ENCODE data around the gene DHRS12. TPM values are rescaled to one million over a fixed set of nuclear protein-coding genes. Genes with fewer than 3 reads are reported as not detected.
A peak's percentile ranks its signal among the peaks of the same experiment; 100 is the strongest.

Gene DHRS12
- total RNA-seq, 1 donor from 2014 or later: 19.8 TPM

GRCh38 chr13:51793570-51794271 lies 10.2 kb downstream of the DHRS12 start:
- no peak for TF ChIP-seq CTCF (IDR thresholded peaks at IDR 0.05; ENCODE audit: partially characterized antibody, unreplicated experiment)
- no peak overlapping the region for H3K4me3 Mint-ChIP-seq (ENCODE audit: unreplicated experiment)

GRCh38 chr13:51786425-51787265 lies 17.3 kb downstream of the DHRS12 start:
- H3K27ac Mint-ChIP-seq (ENCODE audit: unreplicated experiment): peak overlapping the region; percentile 99
- H3K36me3 Mint-ChIP-seq (ENCODE audit: unreplicated experiment): peaks cover 5% of the 10 kb centered on the region
- H3K4me1 Mint-ChIP-seq (ENCODE audit: low read depth, unreplicated experiment): peaks cover 36% of the 10 kb centered on the region
- peaks cover 14% of the 10 kb centered on the region for H3K27me3 Mint-ChIP-seq (ENCODE audit: unreplicated experiment)
- no peak for DNase-seq
- H3K4me3 Mint-ChIP-seq (ENCODE audit: unreplicated experiment): peak overlapping the region; percentile 27
- peaks cover 4% of the 10 kb centered on the region for H3K9me3 Mint-ChIP-seq (ENCODE audit: unreplicated experiment)
- TF ChIP-seq CTCF (IDR thresholded peaks at IDR 0.05; ENCODE audit: partially characterized antibody, unreplicated experiment): no peak

More at GRCh38 chr13:51793570-51794271, 10.2 kb downstream of the DHRS12 start:
- no peak overlapping the region for H3K27ac Mint-ChIP-seq (ENCODE audit: unreplicated experiment)
- DNase-seq: no peak
- H3K4me1 Mint-ChIP-seq (ENCODE audit: low read depth, unreplicated experiment): peaks cover 16% of the 10 kb centered on the region
- no peaks in the 10 kb centered on the region for H3K9me3 Mint-ChIP-seq (ENCODE audit: unreplicated experiment)
- peaks cover 5% of the 10 kb centered on the region for H3K36me3 Mint-ChIP-seq (ENCODE audit: unreplicated experiment)
- H3K27me3 Mint-ChIP-seq (ENCODE audit: unreplicated experiment): peaks cover 2% of the 10 kb centered on the region

- Mint-ChIP-seq H3K27ac (ENCODE audit: unreplicated experiment) (peak overlapping the region; percentile 99), H3K27me3 (ENCODE audit: unreplicated experiment) (peaks cover 18% of the 10 kb centered on the region)
Observed at GRCh38 chr13:51785712-51786424, 18.1 kb downstream of the DHRS12 start.

GRCh38 chr13:51784097-51784496 lies 19.9 kb downstream of the DHRS12 start:
- peaks cover 18% of the 10 kb centered on the region for H3K27me3 Mint-ChIP-seq (ENCODE audit: unreplicated experiment)
- peaks cover under 1% of the 10 kb centered on the region for H3K36me3 Mint-ChIP-seq (ENCODE audit: unreplicated experiment)
- no peak for TF ChIP-seq CTCF (IDR thresholded peaks at IDR 0.05; ENCODE audit: partially characterized antibody, unreplicated experiment)
- no peak for DNase-seq
- H3K4me1 Mint-ChIP-seq (ENCODE audit: low read depth, unreplicated experiment): peaks cover 49% of the 10 kb centered on the region
- H3K9me3 Mint-ChIP-seq (ENCODE audit: unreplicated experiment): peaks cover 8% of the 10 kb centered on the region
- peak overlapping the region; percentile 78 for H3K27ac Mint-ChIP-seq (ENCODE audit: unreplicated experiment)
- no peak overlapping the region for H3K4me3 Mint-ChIP-seq (ENCODE audit: unreplicated experiment)

More at GRCh38 chr13:51785712-51786424, 18.1 kb downstream of the DHRS12 start:
- Mint-ChIP-seq H3K4me3 (ENCODE audit: unreplicated experiment) (peak overlapping the region; percentile 27), H3K9me3 (ENCODE audit: unreplicated experiment) (peaks cover 4% of the 10 kb centered on the region), H3K36me3 (ENCODE audit: unreplicated experiment) (peaks cover 5% of the 10 kb centered on the region), H3K4me1 (ENCODE audit: low read depth, unreplicated experiment) (peaks cover 44% of the 10 kb centered on the region)
- peak; percentile 83 for DNase-seq
- TF ChIP-seq CTCF (IDR thresholded peaks at IDR 0.05; ENCODE audit: partially characterized antibody, unreplicated experiment): no peak
